ENCODE measurements around the gene PMS1.

- TF ChIP-seq, protein P1, sequence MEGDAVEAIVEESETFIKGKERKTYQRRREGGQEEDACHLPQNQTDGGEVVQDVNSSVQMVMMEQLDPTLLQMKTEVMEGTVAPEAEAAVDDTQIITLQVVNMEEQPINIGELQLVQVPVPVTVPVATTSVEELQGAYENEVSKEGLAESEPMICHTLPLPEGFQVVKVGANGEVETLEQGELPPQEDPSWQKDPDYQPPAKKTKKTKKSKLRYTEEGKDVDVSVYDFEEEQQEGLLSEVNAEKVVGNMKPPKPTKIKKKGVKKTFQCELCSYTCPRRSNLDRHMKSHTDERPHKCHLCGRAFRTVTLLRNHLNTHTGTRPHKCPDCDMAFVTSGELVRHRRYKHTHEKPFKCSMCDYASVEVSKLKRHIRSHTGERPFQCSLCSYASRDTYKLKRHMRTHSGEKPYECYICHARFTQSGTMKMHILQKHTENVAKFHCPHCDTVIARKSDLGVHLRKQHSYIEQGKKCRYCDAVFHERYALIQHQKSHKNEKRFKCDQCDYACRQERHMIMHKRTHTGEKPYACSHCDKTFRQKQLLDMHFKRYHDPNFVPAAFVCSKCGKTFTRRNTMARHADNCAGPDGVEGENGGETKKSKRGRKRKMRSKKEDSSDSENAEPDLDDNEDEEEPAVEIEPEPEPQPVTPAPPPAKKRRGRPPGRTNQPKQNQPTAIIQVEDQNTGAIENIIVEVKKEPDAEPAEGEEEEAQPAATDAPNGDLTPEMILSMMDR (IDR thresholded peaks at IDR 0.05): peak in 1 of 3 experiments; percentile 16
- peak; percentile 60 for TF ChIP-seq POLR2A (IDR thresholded peaks at IDR 0.05; ENCODE audit: low read depth)
- TF ChIP-seq POLR2AphosphoS5 (IDR thresholded peaks at IDR 0.05): peak; percentile 92 to 97
Measured at GRCh38 chr2:189783927-189784867, at the start of gene PMS1, which contains the start of gene ORMDL1.
